GM18505 (cell line): ENCODE results near the gene C17orf67.

Experiments used
- ATAC-seq: cut with Tn5 transposase; IDR thresholded peaks from one replicate; pipeline ENCODE4 v1.9.1; 2021; ENCODE audit not compliant: unreplicated experiment
- POLR2A ChIP-seq: IDR thresholded peaks from 4 replicates; pipeline ENCODE4 v1.6.1; 2011; ENCODE audit warnings: borderline replicate concordance; ENCODE audit not compliant: insufficient read depth, insufficient read length; ENCODE audit errors: extremely low read depth

C17orf67 gene

GRCh38 chr17:56808503-56808902, 25.2 kb downstream of the C17orf67 start:
- no peak for TF ChIP-seq POLR2A
- ATAC-seq: no peak

GRCh38 chr17:56807723-56808122, 26.0 kb downstream of the C17orf67 start:
- no peak for ATAC-seq
- no peak for TF ChIP-seq POLR2A

- TF ChIP-seq POLR2A: no peak
- no peak for ATAC-seq
Observed at GRCh38 chr17:56806949-56807348, 26.8 kb downstream of the C17orf67 start.

- no peak for TF ChIP-seq POLR2A
- ATAC-seq: no peak
Observed at GRCh38 chr17:56804454-56804853, 29.3 kb downstream of the C17orf67 start.

GRCh38 chr17:56803071-56803470, 30.6 kb downstream of the C17orf67 start:
- no peak for TF ChIP-seq POLR2A
- ATAC-seq: no peak

GRCh38 chr17:56801459-56802178, 32.1 kb downstream of the C17orf67 start:
- TF ChIP-seq POLR2A: no peak
- no peak for ATAC-seq

- ATAC-seq: no peak
- no peak for TF ChIP-seq POLR2A
Observed at GRCh38 chr17:56798916-56799315, 34.8 kb downstream of the C17orf67 start.

GRCh38 chr17:56796536-56796935, 37.2 kb downstream of the C17orf67 start:
- no peak for TF ChIP-seq POLR2A
- ATAC-seq: no peak

GRCh38 chr17:56795221-56795865, 38.4 kb downstream of the C17orf67 start:
- ATAC-seq: no peak
- no peak for TF ChIP-seq POLR2A

- no peak for ATAC-seq
- TF ChIP-seq POLR2A: no peak
Observed at GRCh38 chr17:56793957-56794356, 39.8 kb downstream of the C17orf67 start.

GRCh38 chr17:56793531-56793930, 40.2 kb downstream of the C17orf67 start:
- no peak for ATAC-seq
- no peak for TF ChIP-seq POLR2A

- no peak for TF ChIP-seq POLR2A
- ATAC-seq: no peak
Observed at GRCh38 chr17:56792267-56792666, 41.5 kb downstream of the C17orf67 start.

- ATAC-seq: peak; percentile 81
- TF ChIP-seq POLR2A: no peak
Observed at GRCh38 chr17:56786989-56787482, 46.7 kb downstream of the C17orf67 start.
